ENCODE measurements around the gene PABPN1L. TPM values are rescaled to one million over a fixed set of nuclear protein-coding genes. Genes with fewer than 3 reads are reported as not detected.
A peak's percentile ranks its signal among the peaks of the same experiment; 100 is the strongest.

PABPN1L gene
- total RNA-seq (2014; rRNA removed) = not detected in 2 replicates
- not detected for polyA plus RNA-seq (2012)

DNA sequence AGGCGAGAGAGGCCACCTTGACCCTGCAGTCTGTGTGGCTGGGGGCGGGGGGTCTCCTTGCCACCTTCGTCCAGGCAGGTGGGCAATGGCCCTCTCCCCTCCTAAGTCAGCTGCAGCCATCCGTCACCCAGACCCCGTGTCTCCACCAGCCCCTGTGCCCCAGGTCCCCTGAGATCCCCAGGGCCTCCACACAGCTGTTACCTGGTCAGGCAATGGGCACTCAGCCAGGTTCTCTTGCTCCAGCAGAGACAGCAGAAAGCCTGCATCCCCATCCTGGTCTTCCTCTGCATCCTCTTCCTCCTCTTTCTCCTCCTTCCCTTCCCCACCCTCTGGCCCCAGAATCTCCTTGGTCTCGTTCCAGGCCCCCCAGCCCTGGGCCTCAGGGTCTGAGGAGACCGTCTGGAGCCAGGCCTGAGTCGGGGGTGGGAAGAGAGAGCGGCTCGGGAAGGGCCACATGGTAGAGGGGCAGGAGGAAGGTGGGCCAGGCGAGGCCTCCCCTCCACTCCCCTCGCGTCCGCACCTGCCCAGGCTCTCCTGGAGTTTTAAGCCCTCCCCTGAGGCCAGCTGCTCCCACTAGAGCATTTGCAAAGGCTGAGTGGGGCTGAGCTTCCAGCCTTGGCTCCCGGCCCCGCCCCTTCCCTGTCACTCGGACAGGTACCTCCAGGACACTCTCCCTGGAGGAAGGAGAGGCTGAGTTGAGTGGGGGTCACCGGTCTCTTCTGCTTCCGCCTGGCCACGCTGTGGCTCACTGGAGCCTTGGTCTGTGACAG, at the start of gene PABPN1L:
PABPN1L (minus strand) TSS at position 510 of the 770 bp plus-strand sequence; CDS start at position 456, 54 bp downstream.
- DNase-seq (ENCODE audit: low read depth) = no peak

DNA sequence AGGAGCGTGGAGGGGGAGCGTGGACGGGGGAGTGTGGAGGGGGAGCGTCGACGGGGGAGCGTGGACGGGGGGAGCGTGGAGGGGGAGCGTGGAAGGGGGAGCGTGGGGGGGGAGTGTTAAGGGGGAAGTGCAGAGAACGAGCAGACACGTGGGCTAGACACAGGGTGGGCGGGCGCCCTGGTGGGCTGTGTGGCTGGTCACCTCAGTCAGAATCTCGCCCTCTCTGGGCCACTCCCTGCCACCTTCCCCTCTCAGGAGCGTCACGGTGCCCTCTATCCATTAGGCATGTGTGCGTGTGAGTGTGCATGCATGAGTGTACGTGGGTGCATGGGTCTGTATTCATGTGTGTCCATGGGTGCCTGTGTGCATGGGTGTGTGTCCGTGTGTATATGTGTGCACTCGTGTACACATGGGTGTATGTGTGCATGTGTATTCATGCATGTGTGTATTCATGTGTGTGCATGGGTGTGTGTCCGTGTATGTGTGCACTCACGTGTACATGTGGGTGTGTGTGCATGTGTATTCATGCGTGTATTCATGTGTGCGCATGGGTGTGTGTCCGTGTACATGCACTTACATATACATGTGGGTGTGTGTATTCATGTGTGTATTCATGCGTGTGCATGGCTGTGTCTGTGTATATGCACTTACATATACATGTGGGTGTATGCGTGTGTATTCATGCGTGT, 49.3 kb upstream of the PABPN1L start:
- DNase-seq (ENCODE audit: low read depth) = no peak

DNA sequence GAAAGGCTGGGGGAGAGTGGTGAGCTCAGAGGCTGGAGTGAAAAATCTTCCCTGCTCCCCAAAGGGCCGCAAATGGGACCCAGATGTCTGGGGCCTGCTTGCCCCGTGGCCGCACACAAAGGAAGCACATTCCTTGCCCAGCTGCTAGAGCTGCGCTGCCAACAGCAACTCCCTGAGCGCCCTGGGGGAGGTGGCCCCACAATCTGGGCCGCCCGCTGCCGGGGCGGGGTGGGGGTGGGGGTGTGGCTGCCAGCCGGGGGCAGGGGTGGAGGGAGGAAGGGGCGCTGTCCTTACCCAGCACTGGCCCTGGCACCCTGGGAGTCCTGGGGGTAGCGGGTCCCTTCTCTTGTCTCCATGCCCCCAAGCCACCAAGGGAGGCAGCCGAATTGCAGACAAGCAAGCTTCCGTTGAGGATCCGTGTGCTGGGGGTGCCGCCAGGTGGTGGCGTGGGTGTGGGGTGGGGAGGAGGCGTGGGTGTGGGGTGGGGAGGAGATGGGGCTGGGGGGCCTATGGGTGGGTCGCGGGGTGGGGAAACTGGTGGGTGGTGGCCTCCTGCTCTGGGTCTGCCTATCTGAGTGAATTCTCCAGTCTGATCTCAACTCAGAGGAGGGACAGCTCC, 48.4 kb upstream of the PABPN1L start:
- peak; percentile 52 for DNase-seq (ENCODE audit: low read depth)

DNA sequence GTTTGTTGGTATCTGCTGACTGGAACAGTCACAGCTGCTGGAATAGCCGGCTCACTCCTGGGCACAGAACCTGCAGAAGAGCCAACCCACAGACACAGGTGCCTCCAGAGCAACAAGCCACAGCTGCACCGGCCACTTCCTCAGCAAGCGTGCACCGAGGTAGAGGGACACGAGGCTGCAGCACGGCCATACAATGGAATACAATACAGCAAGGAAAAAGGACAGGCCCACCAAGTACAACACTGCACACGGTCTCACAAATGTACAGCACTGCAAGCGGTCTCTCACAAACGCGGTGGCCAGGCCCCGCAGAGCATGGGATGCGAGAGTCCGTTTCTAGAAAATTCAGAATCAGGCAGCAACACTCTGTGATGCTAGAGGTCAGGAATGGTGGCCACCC, 47.4 kb upstream of the PABPN1L start:
- DNase-seq (ENCODE audit: low read depth) = no peak

DNA sequence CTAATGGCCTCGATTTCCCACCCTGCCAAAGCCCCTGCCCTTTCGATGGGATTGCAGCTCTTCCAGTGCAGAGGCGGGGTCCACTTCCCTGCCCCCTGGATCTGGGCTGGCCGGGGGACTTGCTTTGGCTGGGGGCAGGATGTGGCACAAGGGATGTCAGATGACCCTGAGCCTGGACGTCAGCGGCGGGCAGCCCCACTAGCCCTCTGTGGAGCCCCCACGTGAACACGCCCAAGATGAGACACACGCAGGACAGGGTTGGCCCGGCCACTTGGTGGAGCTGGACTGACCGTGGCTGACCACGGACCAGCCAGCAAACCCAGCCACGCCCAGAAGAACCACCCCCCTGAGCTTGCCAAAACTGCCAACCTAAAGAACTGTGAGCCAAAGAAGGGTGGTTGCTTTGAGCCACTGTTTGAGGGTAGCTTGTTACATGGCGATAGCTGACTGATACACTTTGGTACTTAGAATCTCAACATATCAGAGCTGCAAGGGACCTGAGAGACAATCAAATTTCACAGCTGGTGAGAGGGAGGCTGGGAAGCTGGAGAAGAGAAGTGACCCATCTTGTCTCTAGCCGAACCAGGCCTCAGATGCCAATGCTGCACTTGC, 46.6 kb upstream of the PABPN1L start:
- DNase-seq (ENCODE audit: low read depth) = no peak

DNA sequence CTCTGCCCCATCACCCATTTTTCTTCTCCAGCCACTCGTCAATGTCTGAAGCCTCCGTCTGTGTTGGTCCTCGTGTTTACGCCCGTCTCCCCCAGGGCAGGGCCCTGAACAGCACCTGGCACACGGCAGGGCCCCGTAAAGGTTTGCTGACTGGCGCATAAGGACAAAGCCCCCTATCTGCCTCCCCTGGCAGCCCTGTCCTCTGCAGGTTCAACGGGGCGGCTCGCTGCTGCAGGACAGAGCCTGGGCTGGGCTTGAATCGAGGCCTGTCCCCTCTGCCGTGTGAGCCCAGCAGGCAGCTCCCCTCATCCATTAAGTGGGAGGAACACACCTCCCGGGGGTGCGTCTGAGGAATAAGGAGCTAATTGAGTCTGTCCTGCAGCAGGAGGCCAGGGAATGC, 46.1 kb upstream of the PABPN1L start:
- no peak for DNase-seq (ENCODE audit: low read depth)

DNA sequence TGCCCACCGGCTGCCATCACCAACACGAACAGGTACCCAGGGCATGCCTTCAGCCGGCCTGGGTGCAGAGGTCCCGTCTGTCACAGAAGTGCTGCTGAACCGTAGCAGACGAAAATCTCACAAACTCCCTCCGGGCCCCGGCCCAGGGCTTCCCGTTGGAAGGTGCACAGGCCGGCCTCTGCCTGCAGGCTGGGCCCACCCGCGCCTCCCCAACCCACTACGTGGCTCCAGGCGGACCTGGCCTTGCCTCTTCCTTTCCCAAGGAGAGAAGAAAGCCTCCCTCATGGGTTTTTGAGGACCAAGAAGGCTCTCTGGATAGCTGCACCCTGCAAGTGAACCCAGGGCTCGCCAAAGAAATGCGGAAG, 45.5 kb upstream of the PABPN1L start:
- DNase-seq (ENCODE audit: low read depth) = no peak

GRCh38 chr16:88911136-88911945, 44.9 kb upstream of the PABPN1L start:
- no peak for DNase-seq (ENCODE audit: low read depth)

GRCh38 chr16:88910284-88911135, 44.0 kb upstream of the PABPN1L start:
- no peak for DNase-seq (ENCODE audit: low read depth)

DNA sequence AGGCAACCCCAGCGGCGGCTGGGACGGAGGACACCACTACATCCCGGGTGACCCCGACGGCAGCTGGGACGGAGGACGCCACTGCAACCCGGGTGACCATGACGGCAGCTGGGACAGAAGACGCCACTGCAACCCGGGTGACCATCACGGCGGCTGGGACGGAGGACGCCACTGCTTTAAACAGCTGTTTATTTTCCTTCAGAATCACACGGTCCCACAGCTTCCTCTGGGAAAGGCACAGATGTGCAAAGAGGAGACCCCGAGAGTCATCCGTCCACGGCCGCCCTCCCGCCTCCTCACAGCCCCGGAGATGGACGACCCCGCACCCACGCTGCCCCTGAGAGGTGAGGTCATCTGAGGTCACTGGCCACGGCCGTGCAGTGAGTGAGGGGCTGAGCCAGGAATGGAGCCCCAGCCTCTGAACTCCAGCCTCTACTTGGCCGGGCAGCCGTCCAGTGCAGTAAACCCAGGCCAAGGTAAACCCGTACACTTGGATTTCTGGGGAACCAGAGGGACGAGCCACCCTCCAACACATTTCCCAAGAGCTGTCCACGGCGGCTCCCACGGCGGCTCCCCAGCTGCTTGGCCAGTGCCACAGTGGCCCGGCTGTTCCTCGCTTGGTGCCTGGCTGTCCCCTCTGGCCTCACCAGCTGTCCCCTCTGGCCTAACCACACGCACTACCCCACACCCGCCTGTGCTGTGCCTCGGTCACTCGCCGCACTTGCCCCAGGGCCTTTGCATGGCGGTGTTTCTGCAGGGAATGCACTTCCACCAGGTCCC, 43.2 kb upstream of the PABPN1L start:
- DNase-seq (ENCODE audit: low read depth) = no peak

DNA sequence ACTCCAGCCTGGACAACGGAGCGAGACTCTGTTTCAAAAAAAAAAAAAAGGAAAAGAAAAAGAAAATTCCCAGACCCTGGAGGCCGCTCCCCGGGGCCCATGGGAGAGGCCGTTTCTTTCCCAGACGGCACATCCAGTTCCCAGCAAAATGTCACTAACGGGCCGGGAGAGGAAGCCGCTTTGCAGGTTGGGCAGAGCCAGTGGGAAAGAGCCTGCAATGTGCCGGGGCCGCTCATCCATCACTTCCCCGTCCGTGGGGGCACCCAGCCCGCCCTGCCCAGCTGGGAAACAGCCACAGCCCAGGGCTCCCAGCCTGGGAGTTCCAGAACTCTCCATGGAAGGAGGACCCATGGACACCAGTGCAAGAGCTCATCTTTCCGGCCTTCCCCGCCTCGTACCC, 41.8 kb upstream of the PABPN1L start:
- DNase-seq (ENCODE audit: low read depth) = no peak

- peak; percentile 51 for DNase-seq (ENCODE audit: low read depth)
Observed at GRCh38 chr16:88907768-88908167, 41.3 kb upstream of the PABPN1L start.

- DNase-seq (ENCODE audit: low read depth) = no peak
Observed at GRCh38 chr16:88906535-88907105, 40.2 kb upstream of the PABPN1L start.

GRCh38 chr16:88906020-88906419, 39.6 kb upstream of the PABPN1L start:
- no peak for DNase-seq (ENCODE audit: low read depth)

GRCh38 chr16:88905563-88905962, 39.1 kb upstream of the PABPN1L start:
- no peak for DNase-seq (ENCODE audit: low read depth)

GRCh38 chr16:88904676-88905365, 38.4 kb upstream of the PABPN1L start:
- no peak for DNase-seq (ENCODE audit: low read depth)

DNA sequence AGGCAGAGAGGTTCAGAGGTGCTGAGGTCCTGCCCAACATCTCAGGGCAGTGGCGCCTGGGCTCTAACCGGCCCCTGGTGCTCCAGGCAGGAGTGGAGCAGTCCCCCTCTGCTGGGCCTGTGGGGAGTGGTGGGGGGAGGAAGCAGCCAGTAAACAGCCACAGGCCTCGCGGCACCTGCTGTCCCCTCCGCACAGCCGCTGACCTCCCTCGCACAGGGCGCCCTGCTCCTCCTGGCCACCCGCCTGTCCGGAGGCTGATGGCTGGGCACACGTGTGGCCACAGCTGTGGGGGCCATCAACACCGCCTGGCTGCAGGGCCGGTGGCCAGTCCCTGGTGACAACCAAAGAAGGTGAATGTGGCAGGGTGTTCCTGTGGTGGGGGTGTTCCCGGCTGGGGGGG, 36.8 kb upstream of the PABPN1L start:
- DNase-seq (ENCODE audit: low read depth) = peak; percentile 13

- no peak for DNase-seq (ENCODE audit: low read depth)
Observed at GRCh38 chr16:88902744-88903143, 36.3 kb upstream of the PABPN1L start.

Data from LHCN-M2 (cell line).